ENCODE measurements around the gene CUEDC2.

GRCh38 chr10:102450124-102450373, 17.7 kb upstream of the CUEDC2 start:
- TF ChIP-seq CTCF (IDR thresholded peaks at IDR 0.05; ENCODE audit: low read depth, low read length, missing input control) (no peak), YY1 (IDR thresholded peaks at IDR 0.05) (no peak), RAD21 (IDR thresholded peaks at IDR 0.05) (no peak), REST (IDR thresholded peaks at IDR 0.05) (no peak), HNF4A (conservative IDR thresholded peaks at IDR 0.05) (no peak), ATF3 (IDR thresholded peaks at IDR 0.05) (no peak), GABPA (IDR thresholded peaks at IDR 0.05 in 1 of 2, conservative IDR thresholded peaks at IDR 0.05 in 1 of 2) (no peak), TAF1 (conservative IDR thresholded peaks at IDR 0.05) (no peak)

All from liver (tissue), 3 donors.